Left ventricle myocardium inferior (tissue), 1 donor: Measurements from ENCODE around the gene RNF224. TPM values are rescaled to one million over a fixed set of nuclear protein-coding genes. Genes with fewer than 3 reads are reported as not detected.
"Not testable (repeated sequence)": the region's sequence is repeated elsewhere in the genome, so short reads cannot be mapped to it uniquely, and the experiment has no call there.

Experiments
- DNase-seq: peaks from one replicate; pipeline ENCODE4 v3.0.0-alpha.2; 2020
- H3K27ac ChIP-seq: fragments of 200-600 bp; replicated peaks from 2 replicates; pipeline ENCODE4 v1.8.0; 2021
- H3K27me3 ChIP-seq: fragments of 200-600 bp; 2 replicates; pipeline ENCODE4 v1.8.0; 2021; ENCODE audit warnings: low read depth
- H3K36me3 ChIP-seq: fragments of 200-600 bp; 2 replicates; pipeline ENCODE4 v1.8.0; 2021
- H3K4me1 ChIP-seq: fragments of 200-600 bp; 2 replicates; pipeline ENCODE4 v1.8.0; 2021
- H3K4me3 ChIP-seq: fragments of 200-600 bp; 2 replicates; pipeline ENCODE4 v1.8.0; 2021; ENCODE audit warnings: mild to moderate bottlenecking, moderate library complexity
- H3K9me3 ChIP-seq: fragments of 200-600 bp; replicated peaks from 2 replicates; pipeline ENCODE4 v1.8.0; 2021
- intact Hi-C: fragments of 100-400 bp; cut with micrococcal nuclease; formaldehyde crosslinking; loops from one replicate; pipeline ENCODE4 v1.11.0; 2022
- total RNA-seq: library from RNA; stranded (reverse); fragmentation: NEBNext Ultra II Directional; extraction: Animal tissue kit (Norgen Biotek cat#: 25700); gene quantifications from one replicate; pipeline ENCODE4 v1.2.1, GENCODE V29; 2021
- TF ChIP-seq, protein P1 (sequence below): fragments of 200-600 bp; IDR thresholded peaks from 2 replicates; pipeline ENCODE4 v1.8.0; 2021; ENCODE audit warnings: antibody characterized with exemption, mild to moderate bottlenecking, borderline replicate concordance
- donor health status: DM: no; HTN: yes; CAD: no; lungs with severe emphysema.

Gene RNF224
- total RNA-seq, 1 donor from 2014 or later = not detected

DNA sequence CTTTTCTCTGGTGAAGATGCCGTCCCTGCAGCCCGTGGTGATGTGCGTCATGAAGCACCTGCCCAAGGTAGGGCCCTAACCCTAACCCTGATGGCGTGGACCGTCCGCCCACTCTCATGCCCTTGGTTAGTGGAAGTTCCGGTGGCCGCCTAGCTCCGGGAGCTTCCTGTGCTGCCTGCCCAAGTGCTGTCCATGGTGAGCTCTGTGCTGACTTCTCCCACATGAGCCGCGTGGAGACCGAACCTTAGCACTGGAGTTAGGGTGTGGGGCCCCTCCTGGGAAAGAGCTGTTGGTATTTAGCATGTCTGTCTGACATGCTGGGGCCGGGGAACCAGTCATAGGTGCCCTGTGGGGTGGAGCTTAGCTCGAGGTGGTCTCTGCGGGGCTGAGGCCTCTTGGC lies 29.1 kb downstream of the RNF224 start:
- DNase-seq = no peak
- Histone ChIP-seq H3K4me3 (peak overlapping the region; percentile 93), H3K4me1 (peaks cover 41% of the 10 kb centered on the region), H3K27me3 (no peaks in the 10 kb centered on the region), H3K27ac (no peak overlapping the region), H3K9me3 (no peaks in the 10 kb centered on the region), H3K36me3 (peaks cover 33% of the 10 kb centered on the region)
- intact Hi-C loops = no loop called here
- TF ChIP-seq, protein P1, sequence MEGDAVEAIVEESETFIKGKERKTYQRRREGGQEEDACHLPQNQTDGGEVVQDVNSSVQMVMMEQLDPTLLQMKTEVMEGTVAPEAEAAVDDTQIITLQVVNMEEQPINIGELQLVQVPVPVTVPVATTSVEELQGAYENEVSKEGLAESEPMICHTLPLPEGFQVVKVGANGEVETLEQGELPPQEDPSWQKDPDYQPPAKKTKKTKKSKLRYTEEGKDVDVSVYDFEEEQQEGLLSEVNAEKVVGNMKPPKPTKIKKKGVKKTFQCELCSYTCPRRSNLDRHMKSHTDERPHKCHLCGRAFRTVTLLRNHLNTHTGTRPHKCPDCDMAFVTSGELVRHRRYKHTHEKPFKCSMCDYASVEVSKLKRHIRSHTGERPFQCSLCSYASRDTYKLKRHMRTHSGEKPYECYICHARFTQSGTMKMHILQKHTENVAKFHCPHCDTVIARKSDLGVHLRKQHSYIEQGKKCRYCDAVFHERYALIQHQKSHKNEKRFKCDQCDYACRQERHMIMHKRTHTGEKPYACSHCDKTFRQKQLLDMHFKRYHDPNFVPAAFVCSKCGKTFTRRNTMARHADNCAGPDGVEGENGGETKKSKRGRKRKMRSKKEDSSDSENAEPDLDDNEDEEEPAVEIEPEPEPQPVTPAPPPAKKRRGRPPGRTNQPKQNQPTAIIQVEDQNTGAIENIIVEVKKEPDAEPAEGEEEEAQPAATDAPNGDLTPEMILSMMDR = no peak

DNA sequence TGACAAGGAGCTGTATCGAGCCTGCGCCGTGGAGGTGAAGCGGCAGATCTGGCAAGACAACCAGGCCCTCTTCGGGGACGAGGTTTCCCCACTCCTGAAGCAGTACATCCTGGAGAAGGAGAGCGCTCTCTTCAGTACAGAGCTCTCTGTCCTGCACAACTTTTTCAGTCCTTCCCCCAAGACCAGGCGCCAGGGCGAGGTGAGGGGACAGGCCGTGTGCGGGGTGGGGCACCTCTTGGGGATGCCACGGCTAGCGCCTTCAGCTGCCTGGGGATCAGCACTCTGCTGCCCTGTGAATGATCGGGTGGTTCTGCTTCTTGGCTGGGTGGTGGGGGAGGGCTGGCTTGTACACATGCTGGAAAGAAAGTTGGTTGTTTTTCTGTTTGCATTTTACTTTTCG lies 29.6 kb downstream of the RNF224 start:
- Histone ChIP-seq H3K4me1 (peaks cover 43% of the 10 kb centered on the region), H3K27ac (no peak overlapping the region), H3K27me3 (no peaks in the 10 kb centered on the region), H3K36me3 (peaks cover 33% of the 10 kb centered on the region), H3K9me3 (no peaks in the 10 kb centered on the region), H3K4me3 (peak overlapping the region; percentile 93)
- intact Hi-C loops = no loop called here
- TF ChIP-seq, protein P1 = no peak
- DNase-seq = no peak

DNA sequence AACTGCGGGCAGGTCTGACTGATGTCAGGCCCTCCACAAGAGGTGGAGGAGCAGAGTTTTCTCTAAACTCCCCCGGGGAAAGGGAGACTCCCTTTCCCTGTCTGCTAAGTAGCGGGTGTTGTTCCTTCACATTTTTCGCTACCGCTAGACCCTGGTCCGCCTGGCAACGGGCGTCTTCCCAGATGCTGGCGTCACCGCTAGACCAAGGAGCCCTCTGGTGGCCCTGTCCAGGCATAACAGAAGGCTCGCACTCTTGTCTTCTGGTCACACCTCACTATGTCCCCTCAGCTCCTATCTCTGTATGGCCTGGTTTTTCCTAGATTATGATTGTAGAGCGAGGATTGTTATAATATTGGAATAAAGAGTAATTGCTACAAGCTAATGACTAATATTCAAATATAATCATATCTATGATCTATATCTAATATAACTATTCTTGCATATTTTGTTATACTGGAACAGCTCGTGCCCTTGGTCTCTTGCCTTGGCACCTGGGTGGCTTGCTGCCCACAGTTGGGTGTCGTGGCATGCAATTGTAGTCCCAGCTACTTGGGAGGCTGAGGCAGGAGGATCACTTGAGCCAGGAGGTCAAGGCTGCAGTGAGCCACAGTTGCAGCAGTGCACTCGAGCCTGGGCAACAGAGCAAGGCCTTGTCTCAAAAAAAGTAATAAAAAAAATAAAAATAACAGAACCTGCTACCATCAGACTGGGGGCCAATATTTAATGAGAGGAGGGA lies 35.0 kb downstream of the RNF224 start:
- H3K27ac ChIP-seq, H3K4me3 ChIP-seq, intact Hi-C loops, H3K27me3 ChIP-seq, DNase-seq, H3K9me3 ChIP-seq: not testable (repeated sequence)
- H3K4me1 ChIP-seq = peaks cover 29% of the 10 kb centered on the region
- TF ChIP-seq, protein P1 = peak; percentile 70
- H3K36me3 ChIP-seq = peaks cover 63% of the 10 kb centered on the region

DNA sequence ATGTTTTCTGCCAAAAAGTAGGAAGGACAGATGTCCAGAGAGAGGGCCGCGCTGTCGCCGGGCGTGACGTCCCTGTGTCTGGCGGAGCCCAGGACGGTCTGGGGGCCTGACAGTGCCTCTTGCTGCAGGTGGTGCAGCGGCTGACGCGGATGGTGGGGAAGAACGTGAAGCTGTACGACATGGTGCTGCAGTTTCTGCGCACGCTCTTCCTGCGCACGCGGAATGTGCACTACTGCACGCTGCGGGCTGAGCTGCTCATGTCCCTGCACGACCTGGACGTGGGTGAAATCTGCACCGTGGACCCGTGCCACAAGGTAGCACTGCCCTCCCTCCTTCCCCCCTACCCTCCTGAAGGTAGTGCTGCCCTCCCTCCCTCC lies 35.6 kb downstream of the RNF224 start:
- Histone ChIP-seq H3K36me3 (peaks cover 65% of the 10 kb centered on the region), H3K4me1 (peaks cover 35% of the 10 kb centered on the region), H3K9me3 (no peaks in the 10 kb centered on the region), H3K27ac (no peak overlapping the region), H3K4me3 (no peak overlapping the region), H3K27me3 (no peaks in the 10 kb centered on the region)
- intact Hi-C loops = no loop called here
- no peak for DNase-seq
- TF ChIP-seq, protein P1 = no peak

DNA sequence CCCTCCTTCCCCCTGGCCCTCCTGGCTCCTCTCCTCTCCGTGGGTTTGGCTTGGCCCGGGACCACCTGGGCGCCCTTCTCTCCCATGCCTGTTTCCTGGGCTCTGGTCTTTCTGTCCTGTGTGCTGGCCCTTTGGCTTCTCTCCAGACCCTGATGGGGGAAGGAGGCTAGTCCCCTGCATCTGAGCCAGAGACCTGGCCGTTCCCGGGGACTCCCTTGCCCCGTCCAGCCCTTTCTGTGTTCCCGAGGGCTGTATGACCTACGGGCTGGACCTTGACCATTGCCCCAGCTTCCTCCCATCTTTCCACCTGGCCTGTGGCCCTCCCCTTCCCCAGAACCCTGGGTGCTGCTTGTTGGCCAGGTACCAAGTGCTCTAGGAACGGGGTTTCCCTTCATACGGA lies 36.2 kb downstream of the RNF224 start:
- Histone ChIP-seq H3K9me3 (no peaks in the 10 kb centered on the region), H3K27ac (no peak overlapping the region), H3K4me1 (peaks cover 41% of the 10 kb centered on the region), H3K27me3 (no peaks in the 10 kb centered on the region), H3K4me3 (no peak overlapping the region), H3K36me3 (peaks cover 59% of the 10 kb centered on the region)
- intact Hi-C loops = no loop called here
- DNase-seq = no peak
- TF ChIP-seq, protein P1 = no peak
